ENCODE results near the gene LCE2D.
"Not testable (repeated sequence)": the region's sequence is repeated elsewhere in the genome, so short reads cannot be mapped to it uniquely, and the experiment has no call there.

Gene LCE2D

GRCh38 chr1:152663098-152663497 is at the start of gene LCE2D:
Gene LCE2D, plus strand, starts transcription at chr1:152663380. Its CDS starts 726 bp downstream, at chr1:152664106.
- DNase-seq: no peak

GRCh38 chr1:152613511-152613910 is 49.7 kb upstream of the LCE2D start, which contains the start of gene LCE3B:
Gene LCE3B, plus strand, starts transcription at chr1:152613811. Its CDS starts 0 bp downstream, at chr1:152613811.
- DNase-seq: no peak

- DNase-seq: no peak
These were observed 41.2 kb upstream of the LCE2D start for GRCh38 chr1:152621993-152622392.

GRCh38 chr1:152622803-152623202 is 40.4 kb upstream of the LCE2D start, which contains the start of gene LCE3A:
Gene LCE3A, minus strand, starts transcription at chr1:152623103. Its CDS starts 0 bp downstream, at chr1:152623103.
- DNase-seq: no peak

GRCh38 chr1:152623203-152623844 is 39.9 kb upstream of the LCE2D start:
- DNase-seq: no peak

GRCh38 chr1:152626744-152627143 is 36.4 kb upstream of the LCE2D start:
- DNase-seq: no peak

- DNase-seq: no peak
These were observed 32.6 kb upstream of the LCE2D start for GRCh38 chr1:152630596-152630995.

GRCh38 chr1:152640351-152640750 is 22.8 kb upstream of the LCE2D start:
- no peak for DNase-seq

DNA sequence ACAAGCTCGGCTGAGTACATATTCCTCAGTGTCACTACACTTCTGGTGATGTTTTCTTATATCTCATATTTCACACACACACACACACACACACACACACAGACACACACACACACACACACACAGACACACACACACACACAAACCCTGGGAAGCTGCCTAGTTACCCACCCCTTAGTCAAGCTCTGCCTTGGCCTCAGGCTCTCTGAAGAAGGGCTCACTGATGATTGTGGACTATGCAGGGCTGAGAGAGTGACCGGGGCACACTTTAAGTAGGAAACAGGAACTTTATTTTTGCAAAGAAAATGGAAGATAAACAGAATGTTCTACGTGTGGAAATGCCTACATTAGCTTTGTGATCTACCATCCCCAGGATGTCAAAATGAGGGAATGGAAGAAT is 19.2 kb upstream of the LCE2D start:
- no peak for DNase-seq

GRCh38 chr1:152645146-152645545 is 18.0 kb upstream of the LCE2D start:
- no peak for DNase-seq

GRCh38 chr1:152646656-152647055 is 16.5 kb upstream of the LCE2D start:
- DNase-seq: no peak

DNA sequence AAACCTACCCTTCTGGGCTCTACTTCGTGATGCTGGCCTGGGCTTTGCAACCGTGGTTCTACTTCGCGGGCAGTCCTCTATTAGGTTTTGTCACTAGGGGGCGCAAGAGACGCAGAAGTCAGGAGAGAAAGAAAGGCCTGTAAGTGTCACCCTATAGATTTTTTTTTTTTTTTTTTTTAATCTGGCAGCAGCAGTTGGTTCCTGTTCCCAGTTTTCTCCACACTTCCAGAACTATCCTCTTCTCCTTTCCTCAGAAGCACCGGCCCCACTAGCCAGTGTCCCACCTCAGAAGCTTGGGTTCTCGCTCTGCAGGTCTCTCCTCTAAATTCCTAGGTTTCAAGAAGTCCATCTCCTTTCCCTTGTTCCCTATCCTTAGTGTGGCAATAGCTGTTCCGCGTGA is 9.1 kb upstream of the LCE2D start:
- peak; percentile 18 for DNase-seq

DNA sequence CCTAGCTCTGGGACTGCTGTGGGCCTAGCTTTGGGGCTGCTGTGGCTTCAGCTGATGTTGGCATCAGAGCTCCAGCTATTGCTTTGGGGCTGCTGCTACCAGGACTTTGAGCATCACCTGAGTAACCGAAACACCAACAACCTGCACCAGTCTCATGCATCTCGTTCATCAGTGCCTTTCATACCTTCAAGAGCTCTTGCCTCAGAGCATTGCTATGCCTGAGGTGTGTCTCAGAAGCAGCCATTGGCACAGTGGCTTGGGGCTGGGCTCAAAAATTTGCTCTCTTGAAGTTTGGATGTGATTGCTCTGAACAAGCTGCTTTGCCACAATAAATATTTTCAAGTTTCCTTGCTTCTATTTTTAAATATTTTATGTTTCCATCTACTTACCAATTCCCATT is 6.7 kb upstream of the LCE2D start:
- no peak for DNase-seq

- no peak for DNase-seq
These were observed 5.5 kb upstream of the LCE2D start for GRCh38 chr1:152657677-152658076.

GRCh38 chr1:152658649-152659048 is 4.5 kb upstream of the LCE2D start:
- DNase-seq: no peak

DNA sequence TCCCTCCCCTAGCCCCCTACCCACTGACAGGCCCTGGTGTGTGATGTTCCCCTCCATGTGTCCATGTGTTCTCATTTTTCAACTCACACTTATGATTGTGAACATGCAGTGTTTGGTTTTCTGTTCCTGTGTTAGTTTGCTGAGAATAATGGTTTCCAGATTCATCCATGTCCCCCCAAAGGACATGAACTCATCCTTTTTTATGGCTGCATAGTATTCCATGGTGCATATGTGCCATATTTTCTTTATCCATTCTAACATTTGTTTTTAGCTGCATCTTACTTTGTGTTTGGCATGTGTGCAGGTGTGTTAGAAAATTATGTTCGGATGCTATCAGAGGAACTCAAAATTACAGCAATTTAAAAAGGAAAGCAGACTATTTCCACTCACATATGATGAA is 3.0 kb downstream of the LCE2D start:
- not testable (repeated sequence) for DNase-seq

GRCh38 chr1:152667648-152668047 is 4.5 kb downstream of the LCE2D start:
- DNase-seq: no peak

- no peak for DNase-seq
These were observed 9.8 kb downstream of the LCE2D start for GRCh38 chr1:152673016-152673415.

GRCh38 chr1:152674983-152675382 is 11.8 kb downstream of the LCE2D start, which contains the start of gene LCE2C:
Gene LCE2C, plus strand, starts transcription at chr1:152675279. Its CDS starts 737 bp downstream, at chr1:152676016.
- not testable (repeated sequence) for DNase-seq

DNA sequence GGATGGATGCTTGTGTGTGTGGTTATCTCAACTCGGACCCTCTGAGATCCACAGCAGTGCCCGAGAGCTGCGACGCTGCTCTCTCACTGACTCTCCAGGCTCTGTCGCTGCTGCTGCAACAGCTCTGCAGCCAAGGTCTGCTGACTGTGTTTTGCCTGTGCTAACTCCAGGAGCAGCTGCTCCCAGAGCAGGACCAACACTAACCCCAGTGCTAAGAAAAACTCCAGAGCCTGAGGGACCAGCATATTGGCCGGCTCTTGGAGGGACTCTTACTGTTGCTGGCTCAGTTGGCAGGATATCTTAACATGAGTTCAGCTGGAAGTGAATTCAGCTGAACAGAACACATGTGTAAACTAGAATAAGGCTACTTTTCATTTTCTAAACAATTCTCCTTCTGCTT is 16.3 kb downstream of the LCE2D start:
- no peak for DNase-seq

GRCh38 chr1:152681616-152682015 is 18.4 kb downstream of the LCE2D start:
- no peak for DNase-seq

GRCh38 chr1:152683846-152684245 is 20.7 kb downstream of the LCE2D start:
- DNase-seq: no peak

GRCh38 chr1:152685823-152686222 is 22.6 kb downstream of the LCE2D start, which contains the start of gene LCE2B:
Gene LCE2B, plus strand, starts transcription at chr1:152686123. Its CDS starts 721 bp downstream, at chr1:152686844.
- DNase-seq: not testable (repeated sequence)

DNA sequence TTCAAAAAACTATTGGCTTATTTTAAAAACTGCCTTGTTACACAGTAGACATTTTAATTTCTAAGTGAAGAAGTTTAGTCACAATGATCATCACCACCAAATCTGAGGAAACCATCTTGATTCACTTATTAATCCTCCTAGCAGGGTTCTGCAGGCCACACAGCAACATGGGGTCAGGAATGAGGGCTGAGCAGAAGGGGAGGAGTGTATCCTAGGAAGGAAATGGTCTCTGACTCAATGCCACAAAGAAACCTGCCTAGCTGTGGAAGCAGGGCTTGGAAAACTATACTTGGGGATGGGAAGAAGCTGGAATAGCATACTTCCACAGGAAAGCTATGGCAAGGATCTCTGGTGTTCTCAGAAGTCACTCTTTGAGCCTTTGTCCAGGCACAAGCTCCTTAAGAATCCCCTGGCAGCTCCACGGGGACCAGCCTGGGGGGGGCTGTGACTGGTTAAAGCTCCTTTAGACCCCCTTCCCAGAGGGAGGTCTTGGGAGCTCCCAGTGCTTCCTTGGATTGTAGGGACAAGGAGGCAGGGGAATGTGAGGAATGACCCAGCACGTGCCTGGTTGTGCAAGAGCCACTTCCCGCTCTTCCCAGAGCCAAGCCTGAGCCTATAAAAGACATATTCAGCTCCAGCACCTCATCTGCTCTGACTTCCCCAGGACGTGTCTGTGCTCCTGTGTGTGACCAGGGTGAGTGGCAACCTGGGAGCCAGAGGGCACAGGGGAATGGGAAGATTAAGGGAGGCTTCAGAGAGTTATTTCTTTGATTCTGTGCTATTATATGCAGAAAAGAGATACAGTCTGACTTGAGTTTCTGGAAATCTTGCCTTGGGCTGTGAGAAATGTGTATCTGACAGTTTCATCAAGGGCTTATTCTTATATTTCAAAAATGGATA is 34.8 kb downstream of the LCE2D start, which contains the start of gene LCE2A:
Gene LCE2A, plus strand, starts transcription at position 645 of the 900 bp plus-strand sequence. CDS start 557 bp downstream, outside the sequence.
- no peak for DNase-seq

Data from activated T-cell treated with anti-CD3 and anti-CD28 coated beads for 4 hours (primary cell).